HepG2 (cell line): ENCODE measurements around the gene C11orf24. TPM values are rescaled to one million over a fixed set of nuclear protein-coding genes. Genes with fewer than 3 reads are reported as not detected.

Experiments
- ATAC-seq: fragments of 200-7000 bp; cut with Tn5 transposase; 3 replicates; pipeline ENCODE4 v1.9.1; 2020; ENCODE audit warnings: mild to moderate bottlenecking, moderate library complexity
- BruUV-seq: library from RNA; stranded (reverse); fragments of 400-500 nt; replicated peaks from 2 replicates; lab custom pipeline; 2021; lab: Mats Ljungman, UMichigan
- CTCF ChIA-PET: fragments of 300-600 bp; formaldehyde crosslinking; extraction: SDS; loops from one replicate; lab custom pipeline; 2021; ENCODE audit warnings: low total read pairs, inconsistent platforms, low intra/inter-chr PET ratio; lab: Yijun Ruan, JAX
- POLR2A ChIA-PET: fragments of 350-600 bp; sonication (Branson Sonifier 250); formaldehyde crosslinking; loops from one replicate; lab custom pipeline; 2020; ENCODE audit warnings: antibody characterized with exemption, inconsistent platforms; lab: Yijun Ruan, JAX
- DNase-seq: peaks from one replicate; pipeline ENCODE4 v3.0.0-alpha.2; 2015; ENCODE audit warnings: low spot score
- FAIRE-seq: peaks from 3 replicates; lab custom pipeline; 2011; peaks lifted over from hg19 to GRCh38; lab: Jason Lieb, UNC
- H2AFZ ChIP-seq: one replicate; pipeline ENCODE4 v1.6.1; 2011; ENCODE audit warnings: low read length, inconsistent platforms
- H3K27ac ChIP-seq: fragments of 300-600 bp; 3 replicates; pipeline ENCODE4 v1.8.0; 2011; ENCODE audit warnings: mixed run types, mild to moderate bottlenecking, mixed read lengths, low read length, inconsistent platforms; ENCODE audit not compliant: insufficient read depth; ENCODE audit errors: extremely low read length
- H3K27me3 ChIP-seq, 2 experiments: fragments of 200-600 bp in 1 of 2; 2 replicates in 1 of 2; 3 replicates in 1 of 2; pipeline versions ENCODE4 v1.6.0 to v1.8.0; 2011; ENCODE audit warnings: low read length in 2 of 2, mild to moderate bottlenecking in 2 of 2, moderate library complexity in 2 of 2, inconsistent platforms in 1 of 2; ENCODE audit not compliant: insufficient read depth in 2 of 2, control insufficient read depth in 1 of 2
- H3K36me3 ChIP-seq, 2 experiments: fragments of 200-600 bp in 1 of 2; replicated peaks in 1 of 2; 2 replicates in 1 of 2; 3 replicates in 1 of 2; pipeline versions ENCODE4 v1.5.1 to v1.8.0; 2011; ENCODE audit warnings: low read length in 2 of 2, inconsistent platforms in 1 of 2; ENCODE audit not compliant: insufficient read depth in 2 of 2, control insufficient read depth in 1 of 2
- H3K4me1 ChIP-seq: 2 replicates; pipeline ENCODE4 v1.5.1; 2012; ENCODE audit warnings: low read length, inconsistent platforms; ENCODE audit not compliant: insufficient read depth
- H3K4me2 ChIP-seq: 2 replicates; pipeline ENCODE4 v1.6.0; 2011; ENCODE audit warnings: low read depth, low read length, inconsistent platforms
- H3K4me3 ChIP-seq, 3 experiments: fragments of 200-600 bp in 1 of 3; sonication (generic), shearing (Covaris generic) in 1 of 3; replicated peaks in 1 of 3; 2 replicates each; pipeline ENCODE4 v1.5.1; 2011 to 2016; ENCODE audit warnings: low read length in 3 of 3, inconsistent platforms in 2 of 3, low read depth in 2 of 3, mild to moderate bottlenecking in 2 of 3, control low read depth in 1 of 3, mixed read lengths in 1 of 3; ENCODE audit not compliant: insufficient read depth in 1 of 3
- H3K79me2 ChIP-seq: one replicate; pipeline ENCODE4 v1.6.1; 2011; ENCODE audit warnings: low read length, inconsistent platforms; ENCODE audit not compliant: insufficient read depth
- H3K9ac ChIP-seq: 2 replicates; pipeline ENCODE4 v1.6.0; 2011; ENCODE audit warnings: mild to moderate bottlenecking, low read depth, low read length, inconsistent platforms; ENCODE audit not compliant: insufficient read depth
- H3K9me3 ChIP-seq: 2 replicates; pipeline ENCODE4 v1.5.1; 2012; ENCODE audit warnings: mild to moderate bottlenecking, low read length
- H4K20me1 ChIP-seq: 2 replicates; pipeline ENCODE4 v1.6.0; 2011; ENCODE audit warnings: inconsistent platforms, mild to moderate bottlenecking, low read length, moderate library complexity; ENCODE audit not compliant: insufficient read depth
- CEBPB ChIP-seq: IDR thresholded peaks from 2 replicates; pipeline ENCODE4 v1.6.1; 2011; ENCODE audit warnings: low read depth, low read length, improper control_type of control experiment, borderline replicate concordance
- ERF ChIP-seq: IDR thresholded peaks from 2 replicates; pipeline ENCODE4 v1.6.1; 2018; ENCODE audit warnings: missing biosample characterization, missing genetic modification reagents
- FOSL2 ChIP-seq: sonication (generic); formaldehyde crosslinking; IDR thresholded peaks from 2 replicates; pipeline ENCODE4 v1.4.0; 2020; ENCODE audit warnings: missing genetic modification reagents
- KDM2A ChIP-seq: sonication (generic); formaldehyde crosslinking; IDR thresholded peaks from 2 replicates; pipeline ENCODE4 v1.4.0; 2020; ENCODE audit warnings: low read depth, missing genetic modification reagents, borderline replicate concordance
- PRMT3 ChIP-seq: sonication (generic); formaldehyde crosslinking; IDR thresholded peaks from 2 replicates; pipeline ENCODE4 v1.8.1; 2022; ENCODE audit warnings: low read depth, mild to moderate bottlenecking, moderate library complexity, missing genetic modification reagents, borderline replicate concordance
- RAD51 ChIP-seq: fragments of 450-650 bp; IDR thresholded peaks from 2 replicates; pipeline ENCODE4 v1.6.1; 2016; ENCODE audit warnings: borderline replicate concordance
- SATB2 ChIP-seq: sonication (generic); formaldehyde crosslinking; IDR thresholded peaks from 2 replicates; pipeline ENCODE4 v1.5.0; 2020; ENCODE audit warnings: missing genetic modification reagents
- ZHX2 ChIP-seq, 2 experiments: sonication (generic) in 1 of 2; formaldehyde crosslinking in 1 of 2; IDR thresholded peaks; 2 replicates each; pipeline versions ENCODE4 v1.6.1 to v1.9.0; 2014 to 2022; ENCODE audit warnings: antibody characterized with exemption in 1 of 2, borderline replicate concordance in 1 of 2, inconsistent platforms in 1 of 2, low read depth in 1 of 2, missing genetic modification reagents in 1 of 2
- ZNF10 ChIP-seq: sonication (generic); formaldehyde crosslinking; IDR thresholded peaks from 2 replicates; pipeline ENCODE4 v1.4.0; 2020; ENCODE audit warnings: mild to moderate bottlenecking, low read depth, missing genetic modification reagents, borderline replicate concordance
- ZNF619 ChIP-seq: sonication (generic); formaldehyde crosslinking; IDR thresholded peaks from 2 replicates; pipeline ENCODE4 v1.4.0; 2020; ENCODE audit warnings: mild to moderate bottlenecking, missing genetic modification reagents
- ZNF776 ChIP-seq: sonication (generic); formaldehyde crosslinking; IDR thresholded peaks from 2 replicates; pipeline ENCODE4 v1.4.0; 2020; ENCODE audit warnings: mild to moderate bottlenecking, missing genetic modification reagents
- WGBS: methylation state at CpG from one replicate; pipeline ENCODE4 v1.1.6; 2017; ENCODE audit warnings: low lambda C conversion rate; 5-methylcytosine and 5-hydroxymethylcytosine counted together
- in situ Hi-C: cut with HindIII; loops from 2 replicates; pipeline ENCODE4 v1.10.0; 2017; ENCODE audit warnings: low pct_unique_long_range_greater_than_20kb; ENCODE audit not compliant: extremely low pct_ligation_motif_present
- intact Hi-C: fragments of 100-400 bp; cut with micrococcal nuclease; formaldehyde crosslinking; loops from one replicate; pipeline ENCODE4 v1.10.0; 2022; ENCODE audit not compliant: unreplicated experiment
- polyA plus RNA-seq, 8 experiments: library from polyadenylated mRNA; depleted of rRNA in 3 of 8; stranded (reverse) in 7 of 8; unstranded in 1 of 8; fragments of >200 nt; fragmentation: Illumina TruSeq in 4 of 8; extraction: Trizol in 4 of 8; gene quantifications; 2 replicates each; pipeline versions ENCODE4 v1.2.1 to v1.2.3, GENCODE V29; 2011 to 2016; ENCODE audit warnings: low read depth in 4 of 8, missing spikeins in 1 of 8, mixed read lengths in 1 of 8; ENCODE audit not compliant: insufficient read depth in 1 of 8
- total RNA-seq, 5 experiments: library from RNA; depleted of rRNA; stranded (reverse); fragments of >200 nt; fragmentation: Illumina TruSeq; extraction: Trizol; gene quantifications; 2 replicates each; pipeline ENCODE4 v1.2.3, GENCODE V29; 2016; ENCODE audit warnings: low read depth in 1 of 5
- TF ChIP-seq, protein P1 (sequence below): sonication (generic); formaldehyde crosslinking; IDR thresholded peaks from 2 replicates; pipeline ENCODE4 v1.8.0; 2022; ENCODE audit warnings: missing genetic modification reagents, mild to moderate bottlenecking, inconsistent platforms, borderline replicate concordance

The C11orf24 gene
- total and polyA plus RNA-seq, 2 of the 13 experiments (the other 11 are each of a cell fraction or from before 2014, with no cell fraction given), result 52.9 to 55.5 TPM

- TF ChIP-seq, protein P1, sequence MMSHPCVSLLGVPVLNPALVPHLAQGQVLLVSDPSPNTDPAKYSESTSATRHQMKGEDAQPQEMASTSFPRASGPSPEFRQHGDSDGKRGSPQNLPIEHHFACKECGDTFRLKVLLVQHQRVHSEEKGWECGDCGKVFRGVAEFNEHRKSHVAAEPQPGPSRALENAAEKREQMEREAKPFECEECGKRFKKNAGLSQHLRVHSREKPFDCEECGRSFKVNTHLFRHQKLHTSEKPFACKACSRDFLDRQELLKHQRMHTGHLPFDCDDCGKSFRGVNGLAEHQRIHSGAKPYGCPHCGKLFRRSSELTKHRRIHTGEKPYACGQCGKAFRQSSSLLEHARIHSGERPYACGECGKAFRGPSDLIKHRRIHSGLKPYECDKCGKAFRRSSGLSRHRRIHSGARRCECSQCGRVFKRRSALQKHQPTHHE (CRISPR knock-in tag), result no peak
- TF ChIP-seq RAD51, result no peak
Observed at GRCh38 chr11:68262544-68262827, 9.3 kb downstream of the C11orf24 start (continued).

DNA sequence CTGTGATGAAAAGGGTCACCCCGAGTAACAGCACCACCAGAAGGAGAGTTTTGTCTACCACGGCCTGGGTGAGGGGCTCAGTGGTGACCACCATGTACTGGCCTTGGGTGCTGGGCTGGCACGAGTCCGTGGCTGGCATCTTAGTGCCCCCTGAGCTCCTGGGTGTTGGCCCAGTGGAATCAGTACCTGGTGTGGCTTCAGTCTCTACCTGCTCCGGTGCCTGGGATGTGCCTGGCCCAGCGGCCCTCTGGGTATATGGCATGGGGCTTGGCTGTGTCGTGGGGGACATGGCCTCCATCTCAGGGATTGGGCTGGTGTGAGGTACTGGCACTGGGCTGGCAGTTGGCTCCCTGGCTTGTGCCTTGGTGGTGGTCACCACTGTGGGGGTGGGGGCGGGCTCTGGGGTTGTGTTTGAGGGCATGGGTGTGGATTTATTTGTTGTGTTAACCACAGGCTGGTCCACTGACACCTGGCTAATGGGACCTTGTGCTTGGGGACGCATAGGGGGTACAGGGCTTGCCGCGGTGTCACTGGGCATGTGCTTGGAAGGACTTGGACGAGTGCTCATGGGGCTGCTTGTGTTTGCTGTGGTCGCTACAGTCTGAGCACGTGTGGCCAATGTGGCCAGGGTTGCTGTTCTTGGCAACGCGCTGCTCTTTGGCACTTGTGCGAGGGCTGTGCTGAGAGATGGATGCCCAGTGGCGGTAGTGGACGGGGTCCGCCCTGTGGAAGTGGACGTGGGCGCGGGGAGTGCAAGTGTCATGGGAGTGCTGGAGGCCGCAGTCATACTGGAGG, 9.8 kb downstream of the C11orf24 start:
- Histone ChIP-seq H2AFZ (no peak overlapping the region), H3K9me3 (no peaks in the 10 kb centered on the region), H4K20me1 (no peaks in the 10 kb centered on the region), H3K9ac (no peak overlapping the region), H3K27ac (no peak overlapping the region), H3K4me1 (peaks cover 14% of the 10 kb centered on the region), H3K36me3 (peaks cover 21 to 51% of the 10 kb centered on the region in 2 experiments), H3K79me2 (no peaks in the 10 kb centered on the region), H3K4me2 (no peak overlapping the region), H3K27me3 (no peaks in the 10 kb centered on the region), H3K4me3 (no peak overlapping the region)
- intact Hi-C loops (no loop called here), in situ Hi-C loops (no loop called here)
- 92% methylated on average over 12 of the region's 24 CpGs for WGBS
- ATAC-seq, result no peak
- TSS peak; percentile 31 for BruUV-seq
- CTCF ChIA-PET, result no interaction called here
- FAIRE-seq, result no peak
- POLR2A ChIA-PET, result no interaction called here
- DNase-seq, result no peak
- no peak for TF ChIP-seq ZHX2 (IDR thresholded peaks at IDR 0.05; ENCODE audit: low read depth)
- no peak for TF ChIP-seq ZHX2 (CRISPR knock-in tag; IDR thresholded peaks at IDR 0.05; ENCODE audit: borderline replicate concordance)
- TF ChIP-seq ZNF776 (CRISPR knock-in tag), result no peak
- TF ChIP-seq PRMT3 (CRISPR knock-in tag), result no peak
- TF ChIP-seq KDM2A (CRISPR knock-in tag), result no peak
- no peak for TF ChIP-seq SATB2 (CRISPR knock-in tag)
- TF ChIP-seq ERF, result no peak
- no peak for TF ChIP-seq FOSL2 (CRISPR knock-in tag)
- no peak for TF ChIP-seq CEBPB
- TF ChIP-seq ZNF619, result no peak
- TF ChIP-seq ZNF10 (CRISPR knock-in tag), result no peak
